GM18870 (cell line): ENCODE results near the gene TMEM178B.

Experiments
- ATAC-seq: cut with Tn5 transposase; IDR thresholded peaks from one replicate; pipeline ENCODE4 v1.9.1; 2021; ENCODE audit warnings: moderate library complexity; ENCODE audit not compliant: unreplicated experiment

TMEM178B gene

DNA sequence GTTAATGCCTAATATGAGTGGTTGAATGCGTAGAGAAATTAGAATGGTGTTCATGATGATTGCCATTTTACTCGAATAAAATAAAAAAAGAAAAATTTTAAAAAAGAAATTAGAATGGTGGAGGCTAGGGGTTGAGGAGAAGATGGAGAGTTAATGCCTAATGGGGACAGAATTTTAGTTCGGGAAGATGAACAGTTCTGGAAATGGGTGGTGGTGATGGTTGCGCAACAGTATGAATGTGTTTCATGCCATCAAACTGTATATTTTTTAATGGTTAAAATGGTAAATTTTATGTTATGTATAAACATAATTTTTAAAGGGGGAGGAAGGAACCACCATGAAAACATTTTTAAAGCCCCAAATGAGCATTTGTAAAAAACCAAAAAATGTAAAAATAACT lies 337.3 kb downstream of the TMEM178B start:
- no peak for ATAC-seq

DNA sequence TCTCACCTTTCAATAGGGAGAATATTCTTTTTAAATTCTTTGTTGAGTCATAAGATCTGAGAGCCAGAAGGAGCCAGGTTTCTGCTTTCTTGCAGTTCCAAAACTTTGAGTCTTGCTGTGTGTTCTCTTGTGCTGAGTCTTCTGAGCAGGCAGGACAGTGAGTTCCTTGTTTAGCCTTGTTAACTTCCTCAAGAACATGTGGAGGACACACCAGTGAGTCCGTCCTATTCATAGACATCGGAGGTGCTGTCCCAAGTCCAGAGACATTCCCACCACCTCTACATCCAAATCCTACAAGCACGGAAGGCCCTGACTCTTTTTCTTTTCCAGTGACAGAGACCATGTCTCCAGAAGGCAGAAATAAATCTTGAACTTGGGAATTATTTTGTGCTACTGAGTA lies 342.1 kb downstream of the TMEM178B start:
- ATAC-seq, result no peak

DNA sequence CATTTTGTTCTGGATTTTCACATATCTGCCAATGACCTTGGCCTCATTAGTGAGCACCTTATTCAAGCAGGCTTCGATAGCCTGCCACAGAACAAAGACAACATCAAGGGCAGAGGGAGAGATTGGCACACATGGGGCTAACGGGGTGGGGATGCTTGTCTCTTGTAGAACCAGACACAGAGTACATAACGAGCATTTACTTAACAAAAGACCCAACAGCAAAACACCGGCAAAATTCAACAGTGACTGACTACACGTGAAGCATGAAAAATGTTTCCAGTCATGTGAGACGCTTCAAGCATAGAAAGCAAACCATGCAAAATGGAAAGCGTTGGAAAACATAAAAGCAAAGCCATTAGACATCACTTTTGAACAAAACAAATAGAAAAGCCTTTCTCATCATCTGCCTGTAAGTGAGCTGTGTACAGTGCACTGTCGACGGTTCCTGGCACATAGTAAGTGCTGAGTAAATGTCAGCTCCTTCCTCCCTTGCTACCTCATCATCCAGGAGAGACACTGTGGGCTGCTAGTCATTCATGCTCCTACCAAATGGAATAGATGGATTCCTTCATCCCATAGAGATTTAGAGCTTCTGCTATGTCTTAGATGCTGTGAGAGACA lies 342.9 kb downstream of the TMEM178B start:
- no peak for ATAC-seq

DNA sequence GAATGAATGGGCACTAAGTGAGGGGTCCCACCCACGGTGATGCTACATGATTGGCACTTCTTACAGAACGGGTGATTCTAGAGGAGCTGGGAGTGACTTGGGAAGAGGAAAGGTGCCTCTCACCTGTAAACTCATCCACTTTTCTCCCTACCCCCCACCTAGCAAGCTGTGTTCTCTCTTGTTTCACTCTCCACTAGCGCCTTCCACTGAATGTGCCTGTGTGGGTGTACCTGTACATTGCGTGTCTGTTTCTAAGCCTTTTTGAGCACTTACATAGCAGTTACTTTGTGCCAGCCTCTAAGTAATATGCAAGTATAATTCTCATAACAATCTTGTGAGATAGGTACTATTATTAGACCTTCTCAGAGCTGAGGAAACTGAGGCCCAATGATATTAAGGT lies 343.6 kb downstream of the TMEM178B start:
- no peak for ATAC-seq

DNA sequence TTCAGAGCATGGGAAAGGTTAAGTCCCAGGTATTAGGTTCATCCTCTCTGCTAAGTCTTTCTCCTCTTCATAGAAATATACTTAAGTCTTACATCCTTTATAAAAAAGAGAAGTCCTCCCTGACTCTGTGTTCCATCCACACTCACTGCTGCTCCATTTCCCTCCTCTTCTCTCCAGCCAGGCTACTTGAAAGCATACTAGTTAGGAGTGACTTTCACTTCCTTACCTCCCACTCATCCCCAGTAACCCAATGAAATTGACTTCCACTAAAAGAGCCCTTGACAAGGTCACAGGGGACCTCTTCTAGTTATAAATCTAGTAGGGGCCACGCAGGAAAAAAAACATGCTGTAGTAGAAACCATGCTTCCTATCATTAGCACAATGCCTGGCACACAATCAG lies 344.2 kb downstream of the TMEM178B start:
- no peak for ATAC-seq

DNA sequence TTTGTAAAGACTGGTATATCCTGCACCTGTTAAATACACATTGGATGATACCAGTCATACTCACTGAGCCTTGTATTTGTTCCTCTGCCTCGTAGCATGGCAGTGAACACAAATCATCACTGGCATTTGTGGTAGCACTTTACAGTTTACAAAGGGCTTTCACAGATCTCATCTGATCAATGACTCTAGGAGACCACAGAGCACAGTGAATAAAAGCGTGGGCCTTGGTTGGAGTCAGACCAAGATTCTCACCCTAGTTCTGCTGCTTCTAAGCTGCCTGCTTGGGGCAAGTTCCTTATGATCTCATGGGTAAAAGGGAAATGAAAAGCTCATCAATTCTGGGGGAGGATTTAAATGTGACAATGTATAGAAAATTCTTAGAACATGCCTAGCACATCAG lies 347.4 kb downstream of the TMEM178B start:
- no peak for ATAC-seq

DNA sequence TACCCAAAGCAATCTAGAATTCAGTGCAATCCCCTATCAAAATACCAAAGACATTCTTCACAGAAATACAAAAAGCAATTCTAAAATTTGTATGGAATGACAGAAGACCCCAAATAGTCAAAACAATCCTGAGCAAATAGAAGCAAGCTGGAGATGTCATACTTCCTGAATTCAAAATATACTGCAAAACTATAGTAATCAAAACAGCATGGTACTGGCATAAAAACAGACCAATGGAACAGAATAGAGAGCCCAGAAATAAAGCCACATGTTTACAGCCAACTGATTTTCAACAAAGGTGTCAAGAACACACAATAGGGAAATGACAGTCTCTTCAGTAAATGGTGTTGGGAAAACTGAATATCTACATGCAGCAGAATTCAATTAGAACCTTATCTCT lies 353.3 kb downstream of the TMEM178B start:
- no peak for ATAC-seq

DNA sequence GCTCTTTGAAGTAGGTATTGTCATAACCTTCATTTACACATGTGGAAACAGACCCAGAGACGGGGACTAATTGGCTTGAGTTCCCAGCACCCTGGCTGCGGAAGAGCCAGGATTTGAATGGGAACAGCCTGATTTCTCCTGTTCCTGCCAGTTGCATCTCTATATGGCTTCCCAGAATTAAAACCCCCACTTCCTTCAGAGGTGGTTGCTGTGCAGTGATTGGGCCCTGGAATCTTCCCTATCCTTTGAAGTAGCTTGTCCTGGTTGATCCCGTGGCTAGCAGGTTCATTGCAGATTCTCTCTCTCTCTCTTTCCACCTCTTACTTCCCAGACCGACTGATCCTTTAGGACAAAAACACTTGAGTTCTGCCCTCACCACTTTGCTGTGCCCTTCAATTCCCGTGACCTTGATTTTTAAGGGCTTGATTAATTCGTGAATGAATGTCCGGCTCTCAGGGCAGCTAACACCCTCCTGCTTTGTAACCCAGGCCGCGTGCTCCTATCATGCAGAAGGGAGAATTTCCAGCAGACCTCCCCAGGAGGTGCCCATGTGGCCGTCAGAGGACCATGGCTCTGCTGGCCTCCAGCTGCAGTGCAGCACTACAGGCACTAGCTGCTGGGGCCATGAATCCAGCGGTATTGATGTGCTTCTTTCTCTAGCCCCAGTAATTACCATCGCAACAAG lies 356.7 kb downstream of the TMEM178B start:
- ATAC-seq, result no peak

DNA sequence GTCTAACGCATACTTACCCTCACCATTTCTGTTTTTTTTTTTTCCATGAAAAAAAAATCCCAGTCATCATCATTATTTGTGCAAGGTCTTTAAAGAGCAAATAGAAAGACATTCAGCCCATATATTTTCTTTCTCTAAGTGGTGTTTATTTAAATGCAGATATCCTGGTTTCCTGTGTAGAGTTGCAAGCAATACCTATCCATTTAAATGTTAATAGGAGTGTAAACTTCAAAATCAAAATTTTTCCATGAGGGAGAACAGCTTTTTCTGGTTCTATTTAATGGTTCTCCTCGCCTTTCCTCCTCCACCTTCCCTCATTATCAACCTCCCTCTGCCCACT lies 357.2 kb downstream of the TMEM178B start:
- ATAC-seq, result no peak

DNA sequence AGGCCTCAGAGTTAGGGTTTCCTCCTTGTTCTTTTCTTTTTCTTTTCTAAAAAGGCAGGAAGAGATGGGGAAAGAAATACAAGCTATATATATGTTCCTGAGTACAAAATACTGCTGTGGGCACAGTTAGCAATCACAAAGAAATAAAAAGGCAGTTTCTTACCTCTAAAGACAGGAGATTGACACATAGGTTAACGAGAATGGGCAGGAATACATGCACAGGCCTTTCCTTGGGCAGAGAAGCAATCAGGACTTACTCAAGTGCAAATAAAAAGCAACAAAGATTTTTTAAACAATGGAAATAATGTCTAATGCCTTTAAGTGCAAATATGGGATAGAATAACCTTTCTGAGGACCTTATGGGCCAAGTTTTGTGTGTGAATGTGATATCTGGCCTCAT lies 357.8 kb downstream of the TMEM178B start:
- ATAC-seq, result no peak

DNA sequence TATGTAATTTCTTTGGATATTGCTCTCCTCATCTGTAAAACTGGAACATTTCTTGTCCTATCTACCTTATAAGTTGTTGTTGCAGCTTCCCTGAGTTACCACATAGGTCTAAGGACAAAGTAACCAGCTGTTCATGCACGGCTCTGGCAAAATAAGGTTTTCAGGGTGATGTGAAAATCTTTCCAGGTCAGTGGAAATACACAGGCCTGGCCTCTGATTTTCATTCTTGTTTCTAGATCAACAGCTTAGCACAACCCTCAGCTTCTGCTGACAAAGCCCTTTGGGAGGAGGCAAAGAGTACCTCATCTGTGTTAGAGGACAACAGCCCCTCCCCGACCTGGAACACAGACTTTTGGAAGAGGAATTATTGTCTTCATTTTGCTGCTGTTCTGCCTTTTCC lies 359.8 kb downstream of the TMEM178B start:
- ATAC-seq, result no peak

DNA sequence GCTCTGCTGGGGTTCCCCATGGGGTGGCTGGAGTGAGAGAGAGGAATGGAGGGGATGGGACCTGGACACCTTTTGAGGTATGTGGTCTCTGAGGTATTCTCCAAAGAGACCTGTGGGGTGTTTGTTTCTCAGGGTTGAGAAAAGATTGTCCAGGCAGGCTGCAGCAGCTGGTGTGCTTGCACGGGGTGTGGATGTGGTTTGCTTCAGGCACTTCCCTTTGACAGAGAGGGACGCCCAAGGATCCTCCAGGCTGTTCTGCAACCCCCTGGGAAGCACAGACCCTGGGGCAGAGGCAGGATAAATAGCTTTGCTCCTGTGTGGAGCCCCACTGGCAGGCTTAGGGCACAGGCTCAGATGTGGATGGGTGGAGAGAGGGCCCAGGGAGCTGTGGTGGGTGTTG lies 362.3 kb downstream of the TMEM178B start:
- ATAC-seq, result no peak

DNA sequence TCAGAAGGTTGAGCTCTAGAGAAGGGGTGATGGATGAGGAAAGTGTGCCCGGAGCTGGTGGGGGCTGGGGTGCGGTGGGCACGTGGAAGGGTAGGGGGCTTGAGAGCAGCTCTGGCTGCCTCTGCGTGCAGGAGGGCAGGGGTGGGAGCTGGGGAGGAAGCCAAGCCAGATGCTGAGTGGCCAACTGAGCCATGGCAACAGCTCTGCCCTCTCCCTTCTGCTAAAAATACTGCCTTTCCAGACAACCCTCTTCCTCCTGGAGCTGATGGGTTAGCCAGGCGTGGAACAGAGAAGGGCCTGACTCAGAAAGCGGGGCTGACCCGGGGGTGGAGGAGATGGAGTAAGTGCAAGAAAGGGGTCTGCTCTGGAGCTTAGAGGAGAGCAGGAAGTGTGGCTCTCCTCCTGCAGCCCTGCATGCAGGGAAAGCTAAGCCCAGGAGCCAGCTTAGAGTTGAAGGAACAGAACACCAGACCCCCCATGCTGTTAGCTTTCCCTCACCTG lies 362.8 kb downstream of the TMEM178B start:
- ATAC-seq, result no peak

DNA sequence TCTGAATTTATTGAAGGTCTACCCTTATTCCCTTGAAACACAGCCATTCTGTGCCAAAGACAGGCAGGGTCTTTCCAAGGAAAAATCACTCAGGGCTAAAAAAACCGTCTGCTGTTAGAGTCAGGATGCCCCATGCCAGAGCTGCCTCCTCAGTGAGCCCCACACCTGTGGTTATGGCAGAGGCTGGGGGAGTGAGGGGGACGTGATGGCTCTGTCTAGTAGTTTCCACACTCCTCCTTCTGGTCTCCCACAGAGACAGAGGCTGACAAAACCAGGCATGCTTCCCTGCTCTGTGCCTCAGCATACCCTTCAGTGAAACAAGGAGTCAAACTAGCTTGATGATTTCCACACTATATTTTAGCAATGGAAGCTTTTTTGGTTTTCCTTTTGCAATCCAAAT lies 365.3 kb downstream of the TMEM178B start:
- ATAC-seq, result no peak

DNA sequence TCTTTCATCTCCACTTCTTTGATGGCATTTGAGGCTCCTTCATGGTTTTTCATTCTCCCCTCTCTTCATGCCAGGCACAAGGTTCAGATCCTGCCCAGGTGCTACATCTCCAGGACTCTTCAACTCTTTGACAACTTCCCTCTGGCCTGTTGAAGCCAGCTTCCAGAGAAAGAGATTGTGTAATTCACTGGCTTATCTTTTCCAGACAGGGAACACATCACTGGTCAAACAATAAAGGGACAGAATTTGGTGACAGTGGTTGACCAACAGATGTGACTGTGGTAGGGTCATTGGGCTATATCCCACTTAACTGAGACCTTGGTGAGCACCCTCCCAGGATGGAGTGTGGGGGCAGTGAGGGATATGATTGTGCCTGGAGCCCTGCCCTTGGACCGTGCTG lies 365.9 kb downstream of the TMEM178B start:
- no peak for ATAC-seq

DNA sequence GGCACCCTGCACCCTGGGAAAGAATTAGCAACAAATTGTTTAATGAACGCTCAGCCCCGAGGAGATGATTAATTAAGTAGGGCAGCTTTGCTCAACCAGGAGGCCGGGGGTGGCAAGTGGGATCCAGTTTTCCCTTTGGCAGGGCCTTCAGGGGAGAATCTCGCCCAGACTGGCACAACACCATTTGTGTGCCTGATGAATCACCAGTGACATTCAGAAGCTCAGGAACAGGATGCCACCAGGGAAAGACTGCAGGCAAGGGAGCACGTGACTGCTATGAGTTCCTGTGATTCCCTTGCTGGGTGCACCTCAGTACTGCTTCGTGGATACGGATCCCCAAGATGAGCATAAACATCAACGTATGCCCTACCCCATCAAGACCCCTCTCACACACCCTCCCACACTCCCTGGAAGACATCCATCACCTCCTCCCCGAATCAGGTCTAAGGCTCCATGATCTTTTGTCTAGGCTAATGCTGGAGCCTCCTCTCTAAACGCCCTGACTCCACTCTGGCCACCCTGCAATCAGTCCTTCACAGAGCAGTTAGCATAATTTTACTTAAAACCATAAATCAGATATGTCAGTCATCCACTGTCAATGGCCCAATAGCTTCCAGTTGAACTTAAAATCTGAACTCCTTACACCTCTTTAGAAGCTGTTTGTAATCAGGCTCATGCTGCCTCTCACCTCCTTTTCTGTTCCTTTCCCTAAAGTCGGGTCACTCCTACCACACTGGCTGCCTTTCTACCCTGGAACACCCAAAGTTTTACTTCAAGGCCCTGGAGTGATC lies 368.2 kb downstream of the TMEM178B start:
- ATAC-seq, result no peak

DNA sequence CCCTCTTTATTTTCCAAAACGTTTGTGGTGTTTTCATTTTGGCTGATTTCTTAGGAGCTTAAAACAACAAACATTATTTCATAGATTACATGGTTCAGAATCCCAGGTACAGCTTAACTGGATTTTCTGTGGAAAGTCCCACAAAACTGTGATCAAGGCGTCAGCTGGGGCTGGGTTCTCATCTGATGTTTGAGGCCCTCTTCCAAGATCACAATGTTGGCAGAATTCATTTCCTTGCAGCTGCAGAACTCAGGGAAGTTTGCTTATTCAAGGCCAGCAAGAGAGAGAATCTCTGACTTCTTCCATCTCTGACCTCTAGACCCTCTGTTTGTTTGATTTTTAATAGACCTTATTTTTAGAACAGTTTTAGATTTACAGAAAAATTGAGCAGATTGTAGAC lies 368.9 kb downstream of the TMEM178B start:
- ATAC-seq, result no peak

DNA sequence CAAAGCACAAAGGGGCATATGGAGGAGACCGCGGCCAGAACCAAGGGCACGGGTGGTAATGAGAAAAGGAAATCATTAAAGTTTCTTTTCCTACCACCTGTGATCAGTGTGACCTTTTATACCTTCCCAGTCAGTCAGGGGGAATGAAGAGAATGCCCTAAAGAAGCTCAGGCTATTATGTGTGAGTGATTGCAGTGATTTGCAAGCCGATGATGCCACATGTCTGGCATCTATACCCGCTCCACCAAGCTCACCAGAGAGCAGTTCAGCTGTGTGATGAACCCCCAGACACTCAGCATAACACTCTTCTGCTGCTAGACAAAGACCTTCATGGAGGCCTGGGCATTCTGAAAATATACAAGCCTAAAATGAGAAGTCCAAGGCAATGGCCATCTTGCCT lies 371.1 kb downstream of the TMEM178B start:
- ATAC-seq, result no peak

DNA sequence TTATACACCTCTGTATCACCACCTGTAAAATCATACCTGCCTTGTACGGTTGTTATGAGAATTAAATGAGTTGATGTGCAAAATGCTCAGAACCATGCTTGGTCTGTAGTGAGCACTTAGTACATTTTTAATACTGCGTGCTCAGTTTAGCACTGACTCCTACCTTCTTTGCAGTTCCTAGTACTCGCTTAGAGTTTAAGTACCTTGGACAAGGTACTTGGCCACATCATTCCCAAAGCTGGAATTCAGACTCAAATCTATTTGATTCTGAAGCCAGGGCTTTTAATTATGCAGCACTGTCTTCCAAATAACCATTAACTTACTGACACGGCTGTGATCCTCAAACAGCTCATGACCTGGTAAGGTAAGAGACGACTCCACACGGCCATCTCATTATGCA lies 377.4 kb downstream of the TMEM178B start:
- ATAC-seq, result no peak

DNA sequence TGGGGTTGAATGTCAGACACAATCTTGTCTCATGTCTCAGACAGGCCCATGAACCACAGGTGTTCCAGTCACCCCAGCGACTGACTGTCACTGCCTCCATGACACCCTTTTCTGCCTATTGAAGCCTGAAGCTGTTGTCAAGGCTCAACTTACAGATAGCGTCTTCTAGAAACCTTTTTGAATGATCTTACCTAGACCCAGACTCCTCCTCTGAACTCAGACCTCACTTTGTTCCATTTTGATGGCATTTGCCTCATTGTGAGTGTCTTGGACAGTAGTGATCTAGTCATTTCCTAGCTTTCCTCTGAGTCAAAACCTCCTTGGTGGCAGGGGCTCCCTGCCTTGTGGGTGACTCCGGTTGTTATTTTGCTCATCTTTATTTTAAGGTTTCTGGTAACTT lies 379.0 kb downstream of the TMEM178B start:
- no peak for ATAC-seq

DNA sequence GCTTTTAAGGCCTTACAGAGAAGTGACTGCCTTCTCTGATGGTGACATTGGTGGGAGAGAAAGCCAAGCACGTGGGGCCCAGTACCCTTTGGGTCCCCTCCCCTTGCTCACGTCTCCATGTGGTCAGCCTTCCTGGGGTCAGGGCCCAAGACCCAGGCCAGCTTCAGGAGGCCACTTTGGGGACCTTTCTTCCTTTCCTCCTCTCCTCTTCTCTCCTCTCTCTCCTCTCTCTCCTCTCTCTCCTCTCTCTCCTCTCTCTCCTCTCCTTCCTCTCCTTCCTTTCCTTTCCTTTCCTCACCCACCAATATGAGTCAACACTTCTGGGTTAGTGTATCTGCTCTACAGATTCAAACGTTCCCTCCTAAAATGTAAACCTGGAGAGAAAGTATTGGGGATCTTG lies 380.5 kb downstream of the TMEM178B start:
- no peak for ATAC-seq

DNA sequence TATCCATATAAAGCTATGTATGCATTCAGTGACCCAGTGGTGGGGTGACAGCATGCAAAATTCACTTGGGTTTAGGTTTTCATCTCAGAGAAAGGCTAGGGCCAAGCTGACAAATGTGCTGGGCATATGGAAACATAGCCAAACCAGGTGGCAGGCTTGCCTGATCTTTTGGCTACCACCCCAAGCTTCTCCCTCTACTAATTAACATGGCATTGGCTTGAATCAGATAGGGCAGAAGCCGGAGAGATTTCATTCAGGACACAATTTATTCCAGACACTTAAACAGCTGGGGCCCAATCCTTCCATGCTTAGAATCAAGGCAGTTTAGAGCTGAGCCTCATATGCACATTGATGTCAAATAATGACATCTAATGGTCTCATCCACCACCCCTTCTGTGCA lies 381.9 kb downstream of the TMEM178B start:
- no peak for ATAC-seq
